Retinal pigment epithelial cell (primary cell): Measurements from ENCODE around the gene CLIC5.

Experiments
- DNase-seq: peaks from one replicate; pipeline ENCODE4 v3.0.0-alpha.2; 2010; ENCODE audit warnings: low read depth
- H3K4me3 ChIP-seq: 2 replicates; pipeline ENCODE4 v1.5.1; 2011; ENCODE audit warnings: mild to moderate bottlenecking, low read length, control low read depth, moderate library complexity
- TF ChIP-seq, protein P1 (sequence below): conservative IDR thresholded peaks from 2 replicates; pipeline ENCODE4 v1.5.1; 2011; ENCODE audit warnings: low read depth, low read length, control low read depth, inconsistent platforms

The CLIC5 gene

DNA sequence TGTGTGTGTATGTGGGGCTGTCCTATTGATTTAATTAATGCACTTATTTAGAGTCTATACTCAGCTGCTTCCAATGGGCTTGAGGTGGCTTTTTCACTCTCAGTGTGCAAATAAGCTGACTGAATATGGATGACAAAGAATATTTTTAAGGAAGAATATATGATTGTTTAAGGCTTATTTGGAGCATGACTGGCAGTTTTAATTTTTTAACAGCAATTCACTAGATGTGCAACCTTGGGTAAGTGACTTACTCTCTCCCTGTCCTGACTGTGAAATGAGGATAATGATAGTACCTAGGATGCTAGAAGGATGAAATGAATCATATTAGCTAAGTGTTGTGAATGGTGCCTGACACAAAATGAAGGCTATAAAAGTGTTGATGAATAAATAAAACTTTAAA is 67.9 kb downstream of the CLIC5 start:
- no peak overlapping the region for H3K4me3 ChIP-seq
- no peak for DNase-seq
- TF ChIP-seq, protein P1, sequence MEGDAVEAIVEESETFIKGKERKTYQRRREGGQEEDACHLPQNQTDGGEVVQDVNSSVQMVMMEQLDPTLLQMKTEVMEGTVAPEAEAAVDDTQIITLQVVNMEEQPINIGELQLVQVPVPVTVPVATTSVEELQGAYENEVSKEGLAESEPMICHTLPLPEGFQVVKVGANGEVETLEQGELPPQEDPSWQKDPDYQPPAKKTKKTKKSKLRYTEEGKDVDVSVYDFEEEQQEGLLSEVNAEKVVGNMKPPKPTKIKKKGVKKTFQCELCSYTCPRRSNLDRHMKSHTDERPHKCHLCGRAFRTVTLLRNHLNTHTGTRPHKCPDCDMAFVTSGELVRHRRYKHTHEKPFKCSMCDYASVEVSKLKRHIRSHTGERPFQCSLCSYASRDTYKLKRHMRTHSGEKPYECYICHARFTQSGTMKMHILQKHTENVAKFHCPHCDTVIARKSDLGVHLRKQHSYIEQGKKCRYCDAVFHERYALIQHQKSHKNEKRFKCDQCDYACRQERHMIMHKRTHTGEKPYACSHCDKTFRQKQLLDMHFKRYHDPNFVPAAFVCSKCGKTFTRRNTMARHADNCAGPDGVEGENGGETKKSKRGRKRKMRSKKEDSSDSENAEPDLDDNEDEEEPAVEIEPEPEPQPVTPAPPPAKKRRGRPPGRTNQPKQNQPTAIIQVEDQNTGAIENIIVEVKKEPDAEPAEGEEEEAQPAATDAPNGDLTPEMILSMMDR = no peak

DNA sequence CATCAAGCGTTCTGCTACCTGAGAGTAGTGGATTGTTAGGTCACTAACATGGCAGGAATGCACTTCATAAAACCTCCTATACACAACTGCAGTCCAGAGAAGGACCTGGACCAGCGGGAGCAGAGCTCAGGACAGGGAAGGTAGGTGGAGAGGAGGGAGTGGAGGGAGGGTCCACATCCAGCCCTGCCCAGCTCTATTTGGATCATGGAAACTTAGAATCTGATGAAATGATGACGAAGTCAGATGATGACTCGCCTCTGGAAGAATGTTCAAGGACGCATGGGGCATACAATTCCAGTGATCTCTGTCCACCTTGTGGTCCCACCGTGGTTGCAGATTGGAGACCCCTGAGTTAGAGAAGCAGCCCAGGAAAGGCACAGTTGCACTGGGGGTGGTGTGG is 68.8 kb downstream of the CLIC5 start:
- DNase-seq = no peak
- TF ChIP-seq, protein P1 = no peak
- no peak overlapping the region for H3K4me3 ChIP-seq

DNA sequence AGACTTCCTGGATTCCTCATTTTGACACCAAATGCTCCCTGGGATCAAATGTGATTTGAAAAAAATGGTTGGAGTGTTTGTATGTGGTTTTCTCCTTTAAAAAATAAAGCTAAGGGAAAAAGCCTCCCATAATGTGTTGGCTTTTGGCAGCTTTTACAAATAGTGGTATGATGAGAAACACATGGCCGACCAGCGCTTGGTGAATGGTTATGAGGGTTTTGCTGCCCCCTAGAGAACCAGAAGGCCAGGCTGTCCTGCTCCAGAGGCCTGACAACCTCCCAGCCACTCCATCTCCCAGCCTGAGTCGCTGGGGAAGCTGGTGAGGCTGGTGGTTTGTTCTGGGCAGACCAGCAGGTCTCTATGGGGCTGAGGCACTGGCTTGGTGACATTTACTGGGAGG is 69.3 kb downstream of the CLIC5 start:
- TF ChIP-seq, protein P1 = peak; percentile 25
- no peak for DNase-seq
- no peak overlapping the region for H3K4me3 ChIP-seq

DNA sequence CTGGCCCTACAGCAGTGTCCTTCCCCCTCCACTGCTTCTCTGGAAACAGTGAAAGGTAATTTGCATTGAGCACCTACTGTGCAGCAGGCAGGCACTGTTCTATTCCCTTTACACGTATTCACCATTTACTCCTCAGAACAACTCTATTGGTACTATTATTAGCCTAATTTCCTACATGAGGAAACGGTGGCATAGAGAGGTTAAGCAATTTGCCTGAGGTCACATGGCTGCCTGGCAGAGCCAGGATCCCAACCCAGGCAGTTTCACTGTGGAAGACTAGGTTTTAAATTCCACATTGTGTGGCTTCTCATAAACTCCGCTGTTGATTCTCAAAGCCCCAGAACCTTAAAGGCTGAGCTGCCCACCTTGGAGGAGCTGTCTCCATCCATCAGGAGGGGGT is 72.7 kb downstream of the CLIC5 start:
- TF ChIP-seq, protein P1 = no peak

DNA sequence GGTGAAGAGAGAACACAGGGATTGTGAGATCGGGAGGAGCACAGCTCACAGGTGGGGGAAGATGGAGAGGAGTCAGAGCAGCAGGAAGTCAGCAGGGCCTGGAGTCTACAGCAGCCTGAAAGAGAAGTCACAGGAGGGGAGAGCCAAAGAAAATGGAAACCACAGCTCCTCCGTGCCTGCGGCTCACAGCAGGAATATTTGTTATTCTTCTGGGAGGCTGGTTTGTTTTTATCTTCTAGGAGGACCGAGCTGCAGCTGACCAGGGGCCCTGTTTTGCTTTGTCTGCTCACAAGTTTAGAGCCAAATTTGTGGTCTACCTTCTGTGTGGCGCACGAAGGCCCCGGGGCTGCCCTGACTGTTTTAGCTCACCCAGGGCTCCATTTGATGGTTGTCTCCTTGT is 81.8 kb downstream of the CLIC5 start:
- no peak overlapping the region for H3K4me3 ChIP-seq
- TF ChIP-seq, protein P1 = no peak
- DNase-seq = no peak

More for the DNA sequence above, 72.7 kb downstream of the CLIC5 start:
- DNase-seq = no peak
- no peak overlapping the region for H3K4me3 ChIP-seq

DNA sequence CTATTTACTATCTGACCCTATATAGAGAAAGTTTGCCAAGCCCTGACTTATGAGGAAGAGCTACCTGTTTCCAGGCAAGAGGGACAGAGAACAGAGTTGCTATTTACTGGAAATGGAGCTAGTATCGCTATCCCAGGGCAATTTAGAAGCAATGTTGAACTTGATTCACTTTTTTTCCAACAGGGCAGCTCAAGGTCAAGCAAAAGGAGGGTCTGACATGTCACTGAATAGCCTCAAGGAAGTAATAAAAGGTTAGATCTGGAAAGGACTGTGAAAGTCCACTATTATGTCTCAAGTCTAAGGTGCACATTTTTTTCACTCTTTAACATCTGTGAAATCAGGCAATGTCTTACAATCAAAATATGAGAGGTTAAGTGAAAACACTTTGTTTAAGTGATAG is 84.4 kb downstream of the CLIC5 start:
- TF ChIP-seq, protein P1 = no peak
- no peak for DNase-seq
- no peak overlapping the region for H3K4me3 ChIP-seq

DNA sequence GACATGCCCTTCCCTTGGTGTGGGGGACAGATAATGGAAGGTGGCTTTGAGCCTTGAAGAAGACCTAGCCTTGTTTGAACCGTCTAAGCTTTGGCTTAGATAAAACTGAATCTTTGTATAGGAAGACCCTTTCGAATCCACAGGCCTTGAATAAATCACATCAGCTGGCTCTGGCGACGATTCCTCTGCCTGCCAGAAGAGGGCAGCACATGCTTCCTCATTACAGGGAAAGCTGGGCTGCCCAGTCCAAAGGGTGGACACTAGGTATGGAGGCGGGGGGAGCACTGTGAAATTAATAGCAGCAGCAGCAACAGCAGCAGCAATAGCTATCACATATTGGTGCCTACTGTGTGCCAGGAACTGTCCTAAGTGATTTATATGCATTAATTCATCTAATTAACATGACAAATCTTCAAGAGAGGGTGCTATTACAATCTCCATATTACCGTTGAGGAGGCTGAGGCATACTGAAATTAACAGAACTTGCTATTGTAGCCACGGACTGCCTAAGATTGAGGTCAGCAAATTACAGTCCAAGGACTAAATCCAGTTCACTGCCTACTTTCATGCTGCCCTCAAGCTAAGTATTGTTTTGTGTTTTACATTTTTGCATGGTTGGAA is 85.1 kb downstream of the CLIC5 start:
- no peak overlapping the region for H3K4me3 ChIP-seq
- TF ChIP-seq, protein P1 = peak; percentile 98
- no peak for DNase-seq
